DMS79 (cell line): Measurements from ENCODE around the gene CHAMP1.

Source experiments
- DNase-seq: peaks from one replicate; lab custom pipeline; 2025; lab: John Stamatoyannopoulos, UW

CHAMP1 gene

GRCh38 chr13:114298866-114299265, 15.4 kb upstream of the CHAMP1 start:
- DNase-seq = no peak

DNA sequence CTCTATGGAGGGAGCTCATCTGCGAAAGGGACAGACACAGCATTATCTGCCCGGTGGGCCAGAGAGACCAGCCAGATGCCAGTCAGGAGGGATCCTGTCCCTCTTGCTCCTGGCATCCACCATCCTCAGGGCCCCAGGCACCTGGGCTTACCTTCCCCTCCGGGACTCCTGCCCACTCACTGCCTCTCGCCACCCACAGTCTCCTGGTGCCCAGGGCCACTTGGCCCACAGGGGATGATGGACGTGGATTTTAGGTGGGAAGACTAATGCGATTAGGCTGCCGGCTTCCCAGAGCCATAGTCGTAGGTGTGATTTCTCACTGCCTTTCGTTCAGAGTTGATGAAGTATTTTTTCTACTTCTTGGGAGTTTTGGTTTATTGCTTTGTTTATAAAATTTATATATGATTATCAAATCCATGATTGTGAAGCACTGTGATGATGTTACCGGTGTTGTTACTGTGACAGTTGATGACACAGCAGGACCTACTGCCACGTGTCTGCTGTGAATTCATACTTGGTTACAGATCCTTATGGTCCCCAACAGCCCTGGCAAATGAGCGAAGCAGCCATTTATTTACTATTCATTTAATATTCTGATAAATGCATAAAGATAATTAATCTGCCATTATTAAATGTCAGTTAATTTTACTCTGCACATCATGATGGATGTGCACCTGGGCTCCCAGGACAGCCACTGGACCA, 14.5 kb upstream of the CHAMP1 start:
- DNase-seq = no peak

GRCh38 chr13:114303700-114304327, 10.5 kb upstream of the CHAMP1 start:
- no peak for DNase-seq

GRCh38 chr13:114304346-114305034, 9.8 kb upstream of the CHAMP1 start:
- no peak for DNase-seq

- DNase-seq = no peak
Measured at GRCh38 chr13:114309086-114309485, 5.2 kb upstream of the CHAMP1 start.

DNA sequence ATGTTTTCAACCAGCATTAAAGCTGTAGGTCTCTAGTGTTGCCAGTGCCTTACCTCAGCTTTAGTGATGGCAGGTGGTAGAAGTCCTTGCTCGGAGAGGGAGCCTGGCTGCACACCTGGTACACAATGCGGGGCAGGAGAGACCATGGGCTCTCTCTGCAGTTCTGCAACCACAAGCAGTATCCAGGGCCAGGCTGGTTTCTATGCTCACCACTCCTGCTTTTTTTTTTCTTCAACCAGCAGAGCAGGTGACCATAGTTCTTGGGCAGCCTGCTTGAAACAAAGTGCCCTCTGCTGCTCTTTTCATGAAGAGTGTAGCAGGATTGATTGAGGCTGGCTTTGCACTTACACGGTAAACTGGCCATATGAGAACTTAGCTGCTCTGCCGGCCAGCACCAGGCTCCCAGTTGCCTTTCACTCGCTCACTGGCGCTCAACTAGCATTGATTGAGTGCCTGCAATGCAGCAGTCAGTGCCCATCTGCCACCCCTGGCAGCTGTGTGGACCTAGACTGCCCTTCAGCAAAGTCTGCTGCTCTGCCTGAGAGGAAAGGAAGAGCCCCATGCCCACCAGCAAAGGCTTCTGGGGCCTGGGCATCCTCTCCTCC, 4.4 kb upstream of the CHAMP1 start:
- peak; percentile 88 for DNase-seq

DNA sequence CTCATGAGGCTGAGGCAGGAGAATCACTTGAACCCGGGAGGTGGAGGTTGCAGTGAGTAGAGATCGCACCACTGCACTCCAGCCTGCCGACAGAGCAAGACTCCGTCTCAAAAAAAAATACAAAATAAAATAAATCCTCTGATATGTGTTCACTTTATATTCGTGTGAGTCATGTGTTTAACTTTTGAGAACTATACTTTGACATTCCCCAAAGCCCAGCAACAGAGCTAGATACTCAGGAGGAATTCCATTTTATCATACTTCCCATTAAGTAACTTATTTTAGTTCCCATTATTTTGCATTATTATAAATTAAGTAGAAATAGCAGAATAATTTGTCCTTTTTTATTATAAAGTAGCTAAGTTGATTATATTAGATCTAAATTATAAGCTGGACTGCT, 3.3 kb upstream of the CHAMP1 start:
- DNase-seq = no peak

DNA sequence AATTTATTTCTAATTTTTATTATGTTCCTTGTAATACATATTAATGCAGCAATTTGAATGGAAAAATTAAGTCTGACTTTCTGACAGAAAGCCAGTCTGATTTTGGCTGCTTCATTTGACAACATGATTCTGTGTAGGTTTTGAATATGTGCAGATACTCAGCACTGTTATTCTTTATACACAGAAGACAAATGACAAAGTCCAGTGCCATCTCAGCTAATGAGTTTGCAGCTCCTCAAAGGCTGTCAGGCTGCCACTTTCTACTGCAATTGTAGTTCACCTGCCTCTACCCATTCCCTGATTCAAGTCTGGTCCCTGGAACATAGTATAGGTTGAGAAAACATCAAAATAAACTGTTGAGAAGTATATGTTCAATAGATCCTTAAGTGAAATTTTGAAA, 2.9 kb upstream of the CHAMP1 start:
- DNase-seq = no peak

- no peak for DNase-seq
Measured at GRCh38 chr13:114311908-114312307, 2.4 kb upstream of the CHAMP1 start.

DNA sequence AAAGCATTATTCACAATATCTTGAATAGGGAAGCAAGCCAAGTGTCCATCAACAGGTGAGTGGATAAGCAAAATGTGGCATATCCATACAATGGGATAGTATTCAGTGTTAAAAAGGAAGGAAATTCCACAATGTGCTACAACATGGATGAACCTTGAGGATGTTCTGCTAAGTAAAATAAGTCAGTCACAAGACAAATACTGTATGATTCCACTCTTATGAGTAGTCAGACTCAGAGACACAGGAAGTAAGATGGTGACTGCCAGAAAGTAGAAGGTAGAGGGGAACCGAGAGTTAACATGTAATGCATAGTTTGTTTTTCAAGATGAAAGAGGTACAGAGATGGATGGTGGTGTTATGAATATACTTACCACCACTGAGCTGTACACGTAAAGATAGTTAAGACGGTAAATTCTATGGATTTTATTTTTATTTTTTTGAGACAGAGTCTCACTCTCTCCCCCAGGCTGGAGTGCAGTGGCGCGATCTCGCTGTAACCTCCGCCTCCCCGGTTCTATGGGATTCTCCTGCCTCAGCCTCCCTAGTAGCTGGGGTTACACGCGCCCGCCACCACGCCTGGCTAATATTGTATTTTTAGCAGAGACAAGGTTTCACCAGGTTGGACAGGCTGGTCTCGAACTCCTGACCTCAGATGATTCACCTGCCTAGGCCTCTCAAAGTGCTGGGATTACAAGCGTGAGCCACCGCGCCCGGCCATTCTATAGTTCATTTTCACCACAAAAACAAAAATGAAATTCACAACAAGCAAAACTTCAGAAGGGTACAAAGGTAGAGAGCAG, 1.0 kb upstream of the CHAMP1 start:
- no peak for DNase-seq

- no peak for DNase-seq
Measured at GRCh38 chr13:114315074-114315785, 927 bp downstream of the CHAMP1 start.

DNA sequence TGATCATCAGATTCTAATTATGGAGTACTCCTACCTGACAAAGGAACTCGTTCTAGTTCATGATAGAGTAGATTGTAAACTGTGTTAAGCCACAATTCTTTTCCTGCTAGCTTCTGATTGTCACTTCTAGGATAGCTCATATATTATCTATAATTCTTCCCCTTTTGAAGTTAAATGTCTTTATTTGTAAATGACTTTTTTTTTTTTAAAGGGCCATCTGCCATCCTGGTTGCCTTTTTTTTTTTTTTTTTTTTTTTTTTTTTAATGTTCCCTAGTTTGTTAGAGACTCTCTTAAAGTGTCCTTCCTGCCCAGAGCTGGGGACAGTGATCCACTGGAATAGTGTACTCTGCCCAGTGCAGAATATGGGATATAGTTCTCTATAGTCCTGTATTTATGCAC, 4.3 kb downstream of the CHAMP1 start:
- no peak for DNase-seq

- no peak for DNase-seq
Measured at GRCh38 chr13:114319441-114319913, 5.2 kb downstream of the CHAMP1 start.

- no peak for DNase-seq
Measured at GRCh38 chr13:114320065-114320464, 5.8 kb downstream of the CHAMP1 start.

DNA sequence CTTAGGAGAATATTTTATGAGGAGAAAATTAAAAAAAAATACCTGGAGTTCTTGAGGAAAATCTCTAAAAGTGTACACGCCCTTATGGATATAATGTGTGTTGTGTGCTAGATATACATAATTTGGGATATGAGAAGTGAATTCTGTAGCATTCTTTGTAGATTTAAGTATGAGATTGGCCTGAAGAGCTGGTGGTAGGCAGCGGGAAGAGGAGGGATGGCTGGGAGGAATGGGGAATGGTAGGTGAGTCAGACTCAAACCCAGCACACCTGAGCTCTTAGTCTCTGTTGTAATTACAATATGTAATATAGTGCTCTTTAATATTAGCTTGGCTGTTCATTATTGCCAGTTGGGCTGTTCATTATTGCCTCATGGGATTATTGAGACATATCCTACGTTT, 7.0 kb downstream of the CHAMP1 start:
- DNase-seq = no peak

GRCh38 chr13:114323349-114323748, 9.0 kb downstream of the CHAMP1 start:
- DNase-seq = no peak

DNA sequence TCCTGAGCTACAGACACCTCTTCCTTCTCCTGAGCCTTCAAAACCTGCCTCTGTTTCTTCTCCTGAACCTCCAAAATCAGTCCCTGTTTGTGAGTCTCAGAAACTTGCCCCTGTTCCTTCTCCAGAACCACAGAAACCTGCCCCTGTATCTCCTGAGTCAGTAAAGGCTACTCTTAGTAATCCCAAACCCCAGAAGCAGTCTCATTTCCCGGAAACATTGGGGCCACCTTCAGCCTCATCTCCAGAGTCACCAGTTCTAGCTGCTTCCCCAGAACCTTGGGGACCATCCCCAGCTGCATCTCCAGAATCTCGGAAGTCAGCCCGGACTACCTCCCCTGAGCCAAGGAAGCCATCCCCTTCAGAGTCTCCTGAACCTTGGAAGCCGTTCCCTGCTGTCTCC, 10.0 kb downstream of the CHAMP1 start:
- no peak for DNase-seq

DNA sequence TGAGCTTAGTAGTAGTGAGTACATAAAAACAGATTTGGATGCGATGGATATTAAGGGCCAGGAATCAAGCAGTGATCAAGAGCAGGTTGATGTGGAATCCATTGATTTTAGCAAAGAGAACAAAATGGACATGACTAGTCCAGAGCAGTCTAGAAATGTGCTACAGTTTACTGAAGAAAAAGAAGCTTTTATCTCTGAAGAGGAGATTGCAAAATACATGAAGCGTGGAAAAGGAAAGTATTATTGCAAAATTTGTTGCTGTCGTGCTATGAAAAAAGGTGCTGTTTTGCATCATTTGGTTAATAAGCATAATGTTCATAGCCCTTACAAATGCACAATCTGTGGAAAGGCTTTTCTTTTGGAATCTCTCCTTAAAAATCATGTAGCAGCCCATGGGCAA, 11.4 kb downstream of the CHAMP1 start:
- peak; percentile 61 for DNase-seq

DNA sequence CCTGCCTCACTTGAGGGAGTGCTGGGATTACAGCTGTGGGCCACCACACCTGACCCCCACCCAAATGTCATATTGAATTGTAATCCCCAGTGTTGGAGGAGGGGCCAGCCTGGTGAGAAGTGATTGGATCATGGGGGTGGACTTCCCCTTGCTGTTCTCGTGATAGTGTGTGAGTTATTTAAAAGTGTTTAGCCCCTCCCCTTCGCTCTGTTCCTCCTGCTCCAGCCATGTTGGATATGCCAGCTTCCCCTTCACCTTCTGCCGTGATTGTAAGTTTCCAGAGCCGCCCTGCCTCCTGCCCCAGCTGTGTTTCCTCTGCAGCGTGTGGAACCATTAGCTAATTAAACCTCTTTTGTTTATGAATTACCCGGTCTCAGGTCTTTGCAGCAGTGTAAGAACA, 13.7 kb downstream of the CHAMP1 start:
- DNase-seq = no peak

GRCh38 chr13:114328595-114328994, 14.3 kb downstream of the CHAMP1 start:
- no peak for DNase-seq

- no peak for DNase-seq
Measured at GRCh38 chr13:114330086-114330485, 15.8 kb downstream of the CHAMP1 start.
